ENCODE measurements around the gene FBXL16. TPM values are rescaled to one million over a fixed set of nuclear protein-coding genes. Genes with fewer than 3 reads are reported as not detected.
A peak's percentile ranks its signal among the peaks of the same experiment; 100 is the strongest.

FBXL16 gene
- total RNA-seq, 1 donor from 2014 or later = 0.13 TPM

DNA sequence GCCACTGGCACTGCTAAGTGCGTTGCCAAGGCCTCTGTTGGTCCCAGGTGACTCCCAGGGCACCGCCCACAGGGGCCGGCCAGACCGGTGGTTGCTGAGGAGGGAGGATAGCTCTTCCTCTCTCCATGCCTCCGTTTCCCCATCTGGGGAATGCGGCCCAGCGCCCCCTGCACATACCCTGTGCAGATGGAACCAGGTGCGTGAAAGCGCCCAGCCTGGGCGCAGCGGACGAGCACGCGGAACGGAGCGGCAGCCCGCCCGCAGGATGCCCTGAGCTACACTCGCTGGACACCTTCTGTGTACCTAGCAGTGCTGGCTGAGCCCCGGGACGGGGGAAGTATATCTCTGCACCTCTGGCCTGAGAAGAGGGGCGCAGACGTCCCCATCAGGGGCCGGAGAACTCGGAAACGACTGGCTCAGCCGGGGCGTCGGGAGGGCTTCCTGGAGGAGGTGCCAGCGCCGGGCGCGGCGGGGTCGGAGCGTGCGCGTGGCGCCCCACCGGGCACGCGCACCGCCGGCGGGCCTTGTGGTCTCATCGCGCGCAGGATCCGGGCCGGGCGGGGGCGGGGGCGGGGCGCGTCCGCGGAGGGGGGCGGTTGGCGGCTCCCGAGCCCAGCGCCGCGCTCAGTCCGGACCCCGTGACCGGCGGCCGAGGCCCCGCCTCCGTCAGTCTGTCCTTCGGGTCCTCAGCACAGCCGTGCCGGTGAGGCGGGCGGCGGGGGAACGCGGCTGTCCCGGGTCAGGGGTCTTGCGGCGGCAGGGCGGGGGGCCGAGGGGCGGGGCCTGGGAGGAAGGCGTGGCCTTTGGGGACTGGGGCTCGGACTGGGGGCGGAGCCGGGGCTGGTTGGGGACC is 21.1 kb upstream of the FBXL16 start, which contains the start of the genes CCDC78 and HAGHL:
Gene CCDC78 (minus strand): TSS at position 6 of the 853 bp plus-strand sequence. CDS start 76 bp downstream, outside the sequence.
Gene HAGHL (plus strand): TSS at position 669 of the 853 bp plus-strand sequence. CDS start 404 bp downstream, outside the sequence.
- Histone ChIP-seq H3K4me1 (peaks cover 8% of the 10 kb centered on the region), H3K4me3 (peak within 1 kb of the TSS; percentile 43), H3K4me2 (peak within 1 kb of the TSS; percentile 92), H3K27ac (no peak within 1 kb of the TSS), H2AFZ (replicated peaks) (no peak within 1 kb of the TSS), H3K9me3 (ENCODE audit: low read depth) (no peaks in the 10 kb centered on the region), H3K36me3 (no peaks in the 10 kb centered on the region), H3K9ac (no peak within 1 kb of the TSS), H4K20me1 (ENCODE audit: low read depth) (peaks cover 34% of the 10 kb centered on the region), H3K79me2 (ENCODE audit: low read depth) (no peaks in the 10 kb centered on the region), H3K27me3 (peaks cover 45% of the 10 kb centered on the region), H3F3A (ENCODE audit: low read depth) (peaks cover 33% of the 10 kb centered on the region)
- peak; percentile 86 for DNase-seq (ENCODE audit: low spot score)
- no peaks in the 10 kb centered on the region for H3K4me1 Mint-ChIP-seq
- no peaks in the 10 kb centered on the region for H3K36me3 Mint-ChIP-seq
- H3K27ac Mint-ChIP-seq = no peak within 1 kb of the TSS
- no peaks in the 10 kb centered on the region for H3K9me3 Mint-ChIP-seq
- peaks cover 7% of the 10 kb centered on the region for H3K27me3 Mint-ChIP-seq (ENCODE audit: insufficient read depth, low read depth)
- TF ChIP-seq, protein P1, sequence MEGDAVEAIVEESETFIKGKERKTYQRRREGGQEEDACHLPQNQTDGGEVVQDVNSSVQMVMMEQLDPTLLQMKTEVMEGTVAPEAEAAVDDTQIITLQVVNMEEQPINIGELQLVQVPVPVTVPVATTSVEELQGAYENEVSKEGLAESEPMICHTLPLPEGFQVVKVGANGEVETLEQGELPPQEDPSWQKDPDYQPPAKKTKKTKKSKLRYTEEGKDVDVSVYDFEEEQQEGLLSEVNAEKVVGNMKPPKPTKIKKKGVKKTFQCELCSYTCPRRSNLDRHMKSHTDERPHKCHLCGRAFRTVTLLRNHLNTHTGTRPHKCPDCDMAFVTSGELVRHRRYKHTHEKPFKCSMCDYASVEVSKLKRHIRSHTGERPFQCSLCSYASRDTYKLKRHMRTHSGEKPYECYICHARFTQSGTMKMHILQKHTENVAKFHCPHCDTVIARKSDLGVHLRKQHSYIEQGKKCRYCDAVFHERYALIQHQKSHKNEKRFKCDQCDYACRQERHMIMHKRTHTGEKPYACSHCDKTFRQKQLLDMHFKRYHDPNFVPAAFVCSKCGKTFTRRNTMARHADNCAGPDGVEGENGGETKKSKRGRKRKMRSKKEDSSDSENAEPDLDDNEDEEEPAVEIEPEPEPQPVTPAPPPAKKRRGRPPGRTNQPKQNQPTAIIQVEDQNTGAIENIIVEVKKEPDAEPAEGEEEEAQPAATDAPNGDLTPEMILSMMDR (IDR thresholded peaks at IDR 0.05) = no peak
- peak; percentile 27 for TF ChIP-seq EZH2phosphoT487 (IDR thresholded peaks at IDR 0.05)
- no peak for TF ChIP-seq EZH2 (IDR thresholded peaks at IDR 0.05)
- peak within 1 kb of the TSS; percentile 78 for H3K4me3 Mint-ChIP-seq

DNA sequence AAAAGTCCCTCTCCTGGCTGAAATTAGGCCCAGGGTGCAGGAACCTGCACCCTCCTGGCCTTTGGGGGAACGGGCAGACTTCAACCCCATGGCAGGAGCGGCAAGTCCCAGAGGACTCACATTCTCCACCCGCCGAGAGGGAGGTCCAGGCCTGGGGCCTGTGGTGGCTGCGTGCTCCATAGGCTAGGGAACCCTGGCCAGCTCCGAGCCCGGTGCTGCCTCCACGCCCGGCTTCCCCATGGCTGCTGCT is 20.5 kb upstream of the FBXL16 start:
- H2AFZ ChIP-seq (replicated peaks) = no peak overlapping the region
- Mint-ChIP-seq H3K36me3 (no peaks in the 10 kb centered on the region), H3K27me3 (ENCODE audit: insufficient read depth, low read depth) (peaks cover 7% of the 10 kb centered on the region), H3K9me3 (no peaks in the 10 kb centered on the region), H3K4me3 (no peak overlapping the region), H3K4me1 (no peaks in the 10 kb centered on the region), H3K27ac (no peak overlapping the region)
- H4K20me1 ChIP-seq (ENCODE audit: low read depth) = peaks cover 37% of the 10 kb centered on the region
- H3K36me3 ChIP-seq = no peaks in the 10 kb centered on the region
- H3K27me3 ChIP-seq = peaks cover 45% of the 10 kb centered on the region
- H3K9ac ChIP-seq = no peak overlapping the region
- DNase-seq (ENCODE audit: low spot score) = peak; percentile 44
- H3K4me3 ChIP-seq = no peak overlapping the region
- peaks cover 8% of the 10 kb centered on the region for H3K4me1 ChIP-seq
- no peak overlapping the region for H3K27ac ChIP-seq
- peaks cover 36% of the 10 kb centered on the region for H3F3A ChIP-seq (ENCODE audit: low read depth)
- no peaks in the 10 kb centered on the region for H3K79me2 ChIP-seq (ENCODE audit: low read depth)
- no peak overlapping the region for H3K4me2 ChIP-seq
- TF ChIP-seq, protein P1 (IDR thresholded peaks at IDR 0.05) = no peak
- TF ChIP-seq EZH2phosphoT487 (IDR thresholded peaks at IDR 0.05) (no peak), EZH2 (IDR thresholded peaks at IDR 0.05) (no peak)
- H3K9me3 ChIP-seq (ENCODE audit: low read depth) = no peaks in the 10 kb centered on the region

DNA sequence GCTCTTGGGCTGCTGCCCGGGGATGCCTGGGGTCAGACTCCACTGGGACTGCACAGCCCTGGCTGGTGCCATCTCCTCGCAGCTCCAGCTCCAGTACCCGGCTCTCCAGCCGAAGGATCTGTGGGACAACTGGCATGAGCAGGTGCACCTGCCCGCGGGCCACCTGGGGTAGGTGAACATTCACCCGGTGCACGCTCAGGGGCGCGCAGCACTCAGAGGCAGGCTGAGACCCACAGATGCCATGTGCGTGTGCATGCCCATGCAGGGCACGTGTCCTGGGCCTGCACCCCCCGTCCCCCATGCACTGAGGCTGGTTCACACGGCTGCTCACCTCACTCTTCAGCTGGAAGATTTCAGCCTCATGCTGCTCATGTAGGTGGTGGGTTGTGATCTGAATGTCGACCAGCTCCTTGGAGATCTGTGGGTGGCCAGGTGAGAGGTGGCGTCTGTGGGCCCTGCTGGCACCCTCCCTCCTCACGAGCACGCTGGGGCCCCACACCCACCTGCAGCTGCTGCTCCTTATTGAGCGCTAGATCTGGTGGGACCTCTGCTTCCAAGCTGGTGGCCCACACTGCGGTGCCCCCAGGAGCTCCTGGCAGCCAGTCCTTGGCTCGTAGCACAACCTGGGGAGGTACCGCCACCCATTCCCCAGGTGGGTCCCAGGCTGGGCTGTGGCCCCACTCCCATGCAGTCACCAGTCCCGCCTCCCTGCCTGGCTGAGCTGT is 20.0 kb upstream of the FBXL16 start:
- H3K9me3 ChIP-seq (ENCODE audit: low read depth) = no peaks in the 10 kb centered on the region
- H3K27ac ChIP-seq = no peak overlapping the region
- H3K27me3 ChIP-seq = peaks cover 45% of the 10 kb centered on the region
- no peak overlapping the region for H3K4me3 ChIP-seq
- no peak overlapping the region for H3K4me2 ChIP-seq
- peaks cover 8% of the 10 kb centered on the region for H3K27me3 Mint-ChIP-seq (ENCODE audit: insufficient read depth, low read depth)
- H3K36me3 ChIP-seq = no peaks in the 10 kb centered on the region
- H3K27ac Mint-ChIP-seq = no peak overlapping the region
- TF ChIP-seq EZH2phosphoT487 (IDR thresholded peaks at IDR 0.05) (no peak), EZH2 (IDR thresholded peaks at IDR 0.05) (no peak)
- TF ChIP-seq, protein P1 (IDR thresholded peaks at IDR 0.05) = no peak
- no peak for DNase-seq (ENCODE audit: low spot score)
- H3K9ac ChIP-seq = no peak overlapping the region
- peak overlapping the region; percentile 30 for H3K4me3 Mint-ChIP-seq
- no peaks in the 10 kb centered on the region for H3K36me3 Mint-ChIP-seq
- H4K20me1 ChIP-seq (ENCODE audit: low read depth) = peaks cover 37% of the 10 kb centered on the region
- no peaks in the 10 kb centered on the region for H3K79me2 ChIP-seq (ENCODE audit: low read depth)
- no peak overlapping the region for H2AFZ ChIP-seq (replicated peaks)
- H3K4me1 Mint-ChIP-seq = no peaks in the 10 kb centered on the region
- no peaks in the 10 kb centered on the region for H3K9me3 Mint-ChIP-seq
- peaks cover 41% of the 10 kb centered on the region for H3F3A ChIP-seq (ENCODE audit: low read depth)
- H3K4me1 ChIP-seq = peaks cover 8% of the 10 kb centered on the region
